GM18508 (cell line): ENCODE data around the gene CCDC32.

Experiments
- ATAC-seq: cut with Tn5 transposase; IDR thresholded peaks from one replicate; pipeline ENCODE4 v1.9.1; 2021; ENCODE audit warnings: moderate number of reproducible peaks; ENCODE audit not compliant: insufficient read depth, unreplicated experiment

CCDC32 gene

DNA sequence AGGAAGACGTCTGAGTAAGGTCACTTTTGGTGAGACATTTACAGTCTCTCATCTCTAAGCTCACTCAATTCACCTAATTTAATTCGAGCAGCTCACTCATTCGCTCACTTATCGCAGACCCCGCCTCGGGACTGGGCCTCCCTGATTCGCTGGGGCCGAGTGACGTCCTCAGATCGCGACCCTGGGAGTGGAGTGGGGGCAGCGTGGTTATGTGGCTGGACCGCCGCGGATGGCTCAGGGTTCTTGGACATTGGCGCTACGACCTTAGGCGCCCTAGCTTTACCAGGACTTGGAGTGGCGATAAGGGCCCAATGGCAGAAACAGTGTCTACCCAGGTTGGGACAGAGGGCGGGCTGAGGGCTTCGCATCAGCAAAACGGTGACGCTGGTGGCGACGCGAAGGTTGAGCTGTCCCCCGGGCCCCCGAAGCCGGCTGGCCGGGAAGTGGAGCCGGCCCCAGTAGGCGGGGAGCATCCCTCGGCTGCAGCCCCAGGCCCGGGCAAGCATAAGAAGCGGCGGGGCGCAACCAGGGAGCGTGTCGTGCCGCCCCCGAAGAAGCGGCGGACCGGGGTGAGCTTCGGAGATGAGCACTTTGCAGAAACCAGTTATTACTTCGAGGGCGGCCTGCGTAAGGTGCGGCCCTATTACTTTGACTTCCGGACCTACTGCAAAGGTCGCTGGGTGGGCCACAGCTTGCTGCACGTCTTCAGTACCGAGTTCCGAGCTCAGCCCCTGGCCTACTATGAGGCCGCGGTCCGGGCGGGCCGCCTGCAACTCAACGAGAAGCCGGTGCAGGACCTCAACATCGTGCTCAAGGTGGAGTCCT, 4.5 kb upstream of the CCDC32 start, which contains the start of gene RPUSD2:
TSS of gene RPUSD2 (plus strand) at position 171 of the 825 bp plus-strand sequence. CDS start at position 210, 39 bp downstream.
- ATAC-seq = no peak

DNA sequence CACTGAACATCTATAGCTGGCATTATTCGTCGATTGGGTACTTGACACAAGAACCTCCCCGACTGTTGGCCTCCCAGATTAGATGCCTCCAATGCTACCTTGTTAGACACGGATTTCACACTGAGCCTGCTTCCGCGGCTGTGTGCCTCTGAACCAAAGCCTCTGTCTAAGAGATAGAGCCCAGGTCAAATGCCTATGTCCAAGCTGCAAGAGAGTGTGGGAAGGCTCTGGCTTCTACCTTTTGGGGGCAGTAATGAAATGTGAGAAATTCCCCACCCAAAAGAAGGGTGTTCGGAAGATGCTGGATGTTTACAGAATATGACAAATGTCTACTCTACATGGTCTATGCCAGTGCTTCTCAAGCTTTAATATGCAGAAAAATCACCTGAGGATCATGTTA, 2.3 kb upstream of the CCDC32 start:
- no peak for ATAC-seq

DNA sequence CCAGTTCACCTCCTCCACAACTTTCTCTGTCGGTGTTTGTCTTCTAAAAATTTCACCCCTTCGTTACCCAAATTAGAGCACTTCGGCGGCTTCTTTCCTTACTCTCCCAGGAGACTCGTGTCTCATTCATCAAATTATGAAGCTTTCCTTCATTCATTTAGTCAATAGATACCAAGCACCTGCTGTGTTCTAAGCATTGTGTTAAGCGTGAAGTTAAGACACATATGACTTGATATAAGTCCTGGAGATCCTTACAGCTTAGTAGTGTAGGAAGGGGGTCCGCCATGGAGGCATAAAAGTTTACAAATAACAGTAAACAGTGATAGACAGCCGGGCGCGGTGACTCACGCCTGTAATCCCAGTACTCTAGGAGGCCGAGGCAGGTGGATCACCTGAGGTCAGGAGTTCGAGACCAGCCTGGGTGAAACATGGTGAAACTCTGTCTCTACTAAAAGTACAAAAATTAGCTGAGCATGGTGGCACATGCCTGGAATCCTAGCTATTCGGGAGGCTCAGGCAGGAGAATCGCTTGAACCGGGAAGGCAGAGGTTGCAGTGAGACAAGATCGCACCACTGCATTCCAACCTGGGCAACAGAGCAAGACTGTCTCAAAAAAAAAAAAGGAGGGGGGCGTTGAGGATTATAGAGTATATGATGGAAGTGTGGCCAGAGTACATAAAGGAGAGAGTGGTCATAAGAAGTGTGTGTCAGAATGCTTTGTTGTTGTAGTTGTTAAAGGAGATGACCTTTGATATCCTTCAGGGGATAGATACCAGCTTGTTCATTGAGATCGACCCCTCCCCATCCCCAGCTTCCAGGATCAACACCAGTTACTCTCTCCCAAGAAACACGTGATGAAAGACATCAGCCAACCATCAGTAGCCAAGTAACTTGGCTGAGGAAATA, 744 bp upstream of the CCDC32 start:
- no peak for ATAC-seq

DNA sequence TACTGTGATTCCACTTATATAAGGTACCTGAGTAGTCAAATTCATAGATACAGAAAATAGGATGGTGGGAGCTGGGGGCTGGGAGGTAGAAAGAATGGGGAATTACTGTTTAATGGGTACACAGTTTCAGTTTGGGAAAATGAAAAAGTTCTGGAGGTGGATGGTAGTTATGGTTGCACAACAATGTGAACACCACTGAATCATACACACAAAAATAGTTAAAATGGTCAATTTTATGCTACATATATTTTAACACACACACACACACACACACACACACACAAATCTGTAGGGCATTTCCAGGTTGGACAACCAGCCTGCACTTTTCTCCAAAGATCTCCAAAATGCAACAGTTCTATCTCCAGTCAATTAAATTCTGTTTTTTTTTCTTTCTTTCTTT, 1.4 kb downstream of the CCDC32 start:
- no peak for ATAC-seq

DNA sequence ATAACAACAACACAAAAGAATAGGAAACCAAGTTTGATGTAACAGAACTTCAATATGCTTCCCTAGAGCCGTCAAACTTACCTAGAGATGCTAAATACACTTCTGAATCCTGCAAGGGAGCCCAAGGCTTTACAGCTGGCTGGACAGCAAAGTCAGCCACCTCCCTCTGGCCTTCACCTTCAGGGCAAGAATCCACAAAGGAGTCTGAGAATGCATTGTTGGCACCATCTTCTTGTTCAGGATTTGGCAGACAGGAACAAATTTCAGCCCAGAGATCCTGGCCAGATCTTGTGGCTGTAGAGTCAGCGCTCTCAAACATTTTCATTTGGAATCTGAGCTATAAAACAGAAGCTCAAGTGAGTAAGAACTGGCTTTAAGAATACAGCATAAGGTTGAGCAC, 2.2 kb downstream of the CCDC32 start:
- ATAC-seq = no peak

DNA sequence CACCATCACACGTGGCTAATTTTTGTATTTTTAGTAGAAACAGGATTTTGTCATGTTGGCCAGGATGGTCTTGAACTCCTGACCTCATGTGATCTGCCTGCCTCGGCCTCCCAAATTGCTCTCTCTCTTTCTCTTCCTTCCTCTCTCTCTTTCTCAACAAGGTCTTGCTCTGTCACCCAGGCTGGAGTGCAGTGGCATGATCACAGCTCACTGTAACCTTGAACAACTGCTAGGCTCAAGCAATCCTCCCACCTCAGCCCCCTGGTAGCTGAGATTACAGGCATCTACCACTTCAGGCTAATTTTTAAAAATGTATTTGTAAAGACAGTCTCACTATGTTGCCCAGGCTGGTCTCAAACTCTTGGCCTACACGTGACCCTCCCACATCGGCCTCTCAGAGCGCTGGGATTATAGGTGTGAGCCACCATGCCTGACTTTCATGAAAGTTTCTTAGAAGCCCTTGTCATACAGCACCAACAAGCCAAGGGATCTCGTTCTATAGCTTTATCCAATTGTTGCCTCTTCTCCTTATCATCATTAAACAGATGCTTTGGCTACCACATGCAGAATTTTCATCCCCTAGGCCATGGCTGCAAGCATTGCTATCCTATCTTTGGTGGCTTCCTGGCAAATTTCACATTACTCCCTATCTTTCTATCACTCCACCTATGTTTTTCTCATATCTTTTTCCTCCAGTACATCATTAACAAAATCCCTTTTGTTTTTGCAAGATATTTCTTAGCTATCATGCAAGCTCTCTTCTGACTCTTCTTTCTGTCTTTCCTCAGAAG, 5.7 kb downstream of the CCDC32 start:
- ATAC-seq = no peak

DNA sequence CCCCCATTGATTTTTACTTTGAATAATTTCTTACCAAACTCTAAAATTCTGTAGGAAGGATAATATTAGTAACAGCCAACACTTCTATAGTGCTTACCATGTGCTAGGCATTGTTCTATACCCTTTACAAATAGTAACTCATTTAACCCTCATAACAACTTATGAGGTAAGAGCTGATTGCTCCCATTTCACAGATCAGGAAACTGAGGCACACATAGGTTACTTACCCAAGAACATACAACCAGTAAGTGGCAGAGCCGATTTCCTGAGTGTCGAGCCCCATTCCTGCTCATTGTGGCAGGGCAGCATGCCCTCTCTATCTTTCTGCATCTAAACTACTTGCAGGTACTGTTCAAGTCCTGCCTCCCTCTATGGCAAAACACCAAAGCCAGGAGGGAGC, 9.0 kb downstream of the CCDC32 start:
- ATAC-seq = no peak

DNA sequence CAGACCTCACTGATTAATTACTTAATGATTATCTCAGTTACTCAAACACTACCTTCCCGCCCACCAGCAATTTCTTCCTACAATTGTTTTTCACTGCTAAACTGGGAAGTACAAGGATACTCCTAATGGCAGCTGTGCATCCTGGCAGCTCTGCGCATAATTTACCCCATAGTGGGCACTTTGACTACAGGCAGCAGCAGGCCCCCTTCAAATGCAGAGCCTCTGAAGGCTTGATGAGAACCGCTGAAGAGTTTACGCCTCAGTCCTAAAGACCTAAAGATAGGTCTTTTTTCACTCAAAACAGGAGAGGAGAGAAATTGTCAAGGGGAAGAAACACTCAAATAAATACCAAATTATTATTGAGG, 10.7 kb downstream of the CCDC32 start:
- no peak for ATAC-seq

DNA sequence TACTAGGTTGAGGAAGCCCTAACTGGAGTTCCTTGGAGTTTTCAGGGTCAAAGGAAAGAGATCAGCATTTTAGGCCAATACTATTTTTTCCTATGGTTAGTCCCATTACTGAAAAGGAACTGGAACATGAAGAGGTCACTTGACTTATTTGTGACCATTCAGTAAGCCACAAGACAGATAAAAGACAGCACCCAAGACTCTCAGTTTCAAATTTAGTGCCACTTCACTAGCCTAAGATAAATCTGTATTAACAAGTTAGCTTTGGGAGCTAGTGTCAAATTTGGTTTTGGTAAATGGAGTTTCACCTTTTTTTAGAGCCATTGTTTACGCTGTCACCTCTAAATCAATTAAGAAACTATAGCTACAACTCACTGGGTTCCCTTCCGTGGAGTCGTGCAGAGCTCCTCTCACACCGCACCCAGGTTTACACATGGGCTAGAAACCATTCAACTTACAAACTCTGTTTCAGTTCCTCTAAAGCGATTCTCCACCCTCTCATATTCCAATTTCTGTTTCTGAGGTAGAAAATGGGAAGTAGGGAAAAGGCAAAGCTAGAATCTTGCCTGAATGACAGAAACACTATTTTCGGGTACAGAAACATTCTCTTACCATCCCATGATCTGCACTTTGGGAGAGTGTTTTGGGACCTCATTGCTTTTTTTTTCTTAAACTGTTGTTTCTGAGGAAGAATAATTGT, 14.4 kb downstream of the CCDC32 start:
- ATAC-seq = peak; percentile 33

DNA sequence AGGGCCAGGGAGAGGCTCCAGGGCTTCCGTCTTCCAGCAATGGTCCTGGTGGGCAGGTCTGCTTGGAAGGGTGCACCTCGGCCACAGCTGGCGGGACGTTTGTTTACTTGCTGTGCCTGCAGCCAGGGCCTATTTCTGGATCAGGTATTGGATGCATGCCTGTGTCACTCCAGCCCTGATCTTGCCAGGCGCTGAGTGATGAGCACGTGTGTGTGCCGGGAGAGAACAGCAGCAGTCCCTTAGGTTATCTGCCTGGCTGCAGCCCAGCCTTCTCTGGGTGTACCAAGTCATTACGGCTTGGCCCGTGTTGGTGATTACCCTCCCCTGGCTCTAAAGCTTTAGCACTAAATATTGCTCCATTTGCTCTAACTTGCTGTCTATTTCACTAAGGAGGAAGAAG, 14.9 kb downstream of the CCDC32 start:
- ATAC-seq = no peak

DNA sequence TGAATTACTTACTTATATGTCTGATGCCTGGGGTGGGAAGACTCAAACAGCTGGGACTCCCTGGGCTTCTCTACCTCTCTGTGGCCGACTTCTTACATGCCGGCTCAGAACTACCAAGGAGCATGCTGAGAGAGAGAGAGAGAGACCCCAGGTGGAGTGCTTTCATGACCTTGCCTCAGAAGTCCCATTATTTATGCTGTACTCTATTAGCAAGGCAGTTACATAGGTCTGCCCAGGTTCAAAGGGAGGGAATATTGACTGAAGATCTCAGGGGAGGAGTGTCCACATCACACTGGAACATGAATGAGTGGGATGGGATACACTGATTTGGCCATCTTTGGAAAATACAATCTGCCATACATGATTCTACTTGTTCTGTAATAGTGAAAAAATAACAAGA, 16.2 kb downstream of the CCDC32 start:
- no peak for ATAC-seq

DNA sequence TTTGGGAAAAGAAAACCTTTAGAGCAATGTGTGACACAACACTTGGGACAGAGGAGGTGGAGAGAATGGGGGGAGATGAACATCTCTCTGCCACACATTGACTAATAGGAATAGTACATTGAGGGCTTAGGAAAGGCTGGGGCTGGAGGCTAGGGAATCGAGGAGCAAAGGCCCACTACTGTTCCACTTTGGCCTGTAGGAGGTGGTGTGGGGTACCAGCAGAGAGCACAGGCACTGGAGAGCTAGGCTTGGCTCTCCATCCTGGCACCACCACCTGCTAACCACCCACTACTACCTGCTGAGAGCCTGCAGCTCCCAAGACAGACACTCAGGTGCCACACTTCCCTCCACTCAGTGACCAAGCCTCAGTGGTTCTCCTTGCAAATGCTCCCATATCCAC, 19.4 kb downstream of the CCDC32 start:
- ATAC-seq = no peak

DNA sequence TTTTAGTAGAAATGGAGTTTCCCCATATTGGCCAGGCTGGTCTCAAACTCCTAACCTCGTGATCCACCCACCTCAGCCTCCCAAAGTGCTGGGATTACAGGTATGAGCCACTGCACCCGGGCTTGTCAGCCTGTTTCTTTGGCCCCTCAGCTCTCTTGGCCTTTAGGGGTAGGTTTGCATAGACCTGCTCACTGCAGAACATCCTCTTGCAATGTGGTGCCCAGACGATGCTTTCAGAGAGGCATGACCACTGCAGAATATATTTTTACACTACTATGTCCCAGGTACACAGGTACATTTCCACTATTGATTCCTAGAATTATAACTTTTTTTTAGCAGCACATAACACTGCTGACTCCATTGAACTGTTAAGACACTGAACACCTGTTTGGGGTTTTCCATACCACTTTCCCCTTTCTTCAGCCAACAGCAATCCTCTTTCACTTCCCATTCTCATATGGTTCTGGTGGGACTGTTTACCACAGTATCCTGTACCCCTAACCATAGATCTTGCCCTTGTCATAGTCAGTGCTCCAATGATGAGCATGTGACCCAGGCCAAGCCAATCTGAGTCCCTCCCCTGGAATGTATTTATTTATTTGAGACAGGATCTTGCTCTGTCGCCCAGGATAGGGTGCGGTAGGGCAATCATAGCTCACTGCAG, 21.1 kb downstream of the CCDC32 start:
- ATAC-seq = no peak

DNA sequence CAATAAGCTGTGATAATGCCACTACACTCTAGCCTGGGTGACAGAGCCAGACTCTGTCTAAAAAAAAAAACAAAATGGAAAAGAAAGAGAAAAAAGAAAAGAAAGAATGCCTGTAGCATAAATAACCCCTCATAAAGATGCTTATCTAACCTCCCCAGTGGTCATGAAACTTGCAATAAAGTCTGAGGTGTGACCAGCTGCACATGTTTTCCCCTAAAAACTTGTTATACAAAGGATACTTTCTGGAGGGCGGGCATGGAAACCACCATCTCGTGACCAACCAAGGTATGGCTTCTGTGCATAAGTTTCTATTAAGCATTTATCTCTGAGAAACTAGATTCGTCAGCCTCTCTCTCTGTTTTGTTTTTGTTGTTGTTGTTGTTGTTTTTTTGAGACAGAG, 21.8 kb downstream of the CCDC32 start:
- no peak for ATAC-seq

DNA sequence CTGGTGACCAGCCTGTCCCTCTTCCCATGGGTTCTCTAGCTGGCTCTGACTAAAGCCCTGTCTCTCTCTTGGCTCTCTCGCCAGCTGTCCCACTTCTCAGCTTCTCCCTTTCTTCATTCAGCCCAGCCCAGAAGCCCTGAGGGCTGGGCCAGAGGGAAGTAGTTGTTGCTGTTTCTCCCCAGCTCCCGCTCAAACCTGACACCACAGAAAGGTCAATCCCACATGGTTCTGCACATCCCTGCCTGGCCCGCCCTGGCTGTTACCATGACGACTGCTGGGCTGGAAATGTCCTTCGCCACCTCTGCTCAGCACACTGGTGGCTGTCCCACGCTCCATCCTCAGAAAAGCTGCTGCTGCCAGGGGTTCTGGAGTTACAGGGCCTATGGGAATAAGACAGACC, 25.9 kb downstream of the CCDC32 start:
- ATAC-seq = no peak

DNA sequence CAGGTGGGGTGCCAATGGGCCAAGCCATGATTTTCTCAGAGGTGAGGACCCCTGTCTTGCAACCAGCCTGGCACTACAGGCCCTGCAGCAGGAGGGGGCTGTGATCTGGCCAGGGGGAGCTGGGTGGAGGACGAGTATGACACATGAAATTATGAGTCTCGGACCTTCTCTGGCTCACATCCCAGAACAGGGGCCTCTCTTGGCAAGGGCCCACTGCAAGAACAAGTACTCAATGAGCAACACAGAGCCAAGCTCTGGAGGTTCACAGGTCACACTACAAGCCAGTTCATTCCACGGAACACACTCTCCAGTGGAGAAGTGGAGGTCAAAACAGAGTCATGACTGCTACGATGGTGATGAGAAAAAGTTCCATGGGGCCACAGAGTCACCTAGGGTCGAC, 28.3 kb downstream of the CCDC32 start:
- no peak for ATAC-seq

DNA sequence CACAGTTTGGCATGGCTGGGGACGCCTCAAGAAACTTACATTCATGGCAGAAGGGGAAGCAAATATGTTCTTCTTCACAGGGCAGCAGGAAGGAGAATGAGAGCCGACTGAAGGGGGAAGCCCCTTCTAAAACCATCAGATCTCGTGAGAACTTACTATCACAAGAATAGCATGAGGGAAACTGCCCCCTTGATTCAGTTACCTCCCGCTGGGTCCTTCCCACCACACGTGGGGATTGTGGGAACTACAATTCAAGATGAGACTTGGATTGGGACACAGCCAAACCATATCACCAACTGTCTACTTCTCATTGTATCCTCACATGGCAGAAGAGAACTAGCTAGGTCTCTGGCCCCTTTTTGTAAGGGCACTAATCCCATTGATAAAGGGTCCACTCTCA, 30.5 kb downstream of the CCDC32 start:
- ATAC-seq = no peak

DNA sequence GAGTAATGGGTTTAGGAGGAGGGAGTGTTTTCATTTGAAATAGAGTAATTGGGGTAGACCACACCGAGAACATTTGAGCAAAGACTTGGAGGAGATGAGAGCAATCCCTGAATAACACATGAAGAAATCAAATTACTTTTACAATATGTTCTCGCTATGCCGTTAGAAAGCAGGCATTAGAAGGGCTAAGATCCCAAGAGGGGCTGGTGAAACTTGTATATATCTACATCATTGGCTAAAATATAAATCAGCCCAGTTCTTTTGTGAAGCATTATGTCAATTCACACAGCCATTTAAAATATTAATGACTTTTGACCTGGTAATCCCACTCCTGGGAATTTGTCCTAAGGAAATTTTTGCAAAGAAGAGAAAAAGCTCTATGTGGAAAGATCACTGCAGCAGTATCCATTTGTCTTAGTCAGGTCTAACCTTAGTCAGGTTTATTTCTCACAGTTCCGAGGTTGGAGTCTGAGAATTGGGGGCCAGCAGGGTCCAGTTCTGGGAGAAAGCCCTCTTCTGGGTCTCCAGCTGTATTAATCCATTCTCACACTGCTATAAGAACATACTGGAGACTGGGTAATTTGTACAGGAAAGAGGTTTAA, 31.0 kb downstream of the CCDC32 start:
- ATAC-seq = no peak

DNA sequence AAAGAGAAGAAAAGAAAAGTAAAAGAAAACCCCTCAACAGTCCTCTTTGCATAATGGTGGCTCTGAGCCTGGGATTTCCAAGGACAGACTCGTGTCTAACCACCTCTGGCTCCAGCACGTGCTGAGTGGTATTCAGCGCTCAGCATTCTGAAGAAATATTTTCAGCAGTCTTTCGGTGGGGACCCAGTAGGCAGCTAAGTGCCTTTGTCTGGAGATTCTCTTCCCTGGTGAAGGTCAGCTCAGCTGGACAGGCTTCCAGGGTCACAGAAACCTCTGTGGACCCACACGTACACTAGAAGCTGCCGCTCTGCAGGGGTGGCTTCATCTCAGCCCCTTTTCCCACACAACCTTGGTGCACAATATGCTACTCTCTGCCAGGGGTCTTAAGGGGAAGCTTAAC, 36.0 kb downstream of the CCDC32 start:
- no peak for ATAC-seq
